Liver (tissue), 9 donors: ENCODE data around the gene ZNF148. TPM values are rescaled to one million over a fixed set of nuclear protein-coding genes. Genes with fewer than 3 reads are reported as not detected.

Experiments used
- DNase-seq: peaks from one replicate; pipeline ENCODE4 v3.0.0-alpha.2; 2017; ENCODE audit warnings: low spot score
- H3K27ac ChIP-seq, 2 donors: one replicate each; pipeline ENCODE4 v1.7.0; 2013; ENCODE audit warnings: inconsistent platforms in 2 of 2, low read length in 2 of 2, control low read depth in 1 of 2, low read depth in 1 of 2, mild to moderate bottlenecking in 1 of 2
- H3K27me3 ChIP-seq, 4 donors: one replicate each; pipeline versions ENCODE4 v1.6.1 to v1.7.0; 2013; ENCODE audit warnings: low read length in 3 of 4, inconsistent platforms in 1 of 4, mild to moderate bottlenecking in 1 of 4, moderate library complexity in 1 of 4; ENCODE audit not compliant: control insufficient read depth in 4 of 4, insufficient read depth in 4 of 4
- H3K36me3 ChIP-seq, 4 donors: one replicate each; pipeline versions ENCODE4 v1.6.1 to v1.7.0; 2013; ENCODE audit warnings: low read length in 3 of 4, mild to moderate bottlenecking in 3 of 4, low read depth in 1 of 4, moderate library complexity in 1 of 4; ENCODE audit not compliant: control insufficient read depth in 4 of 4, insufficient read depth in 3 of 4
- H3K4me1 ChIP-seq, 4 donors: one replicate each; pipeline versions ENCODE4 v1.6.1 to v1.7.0; 2013; ENCODE audit warnings: low read length in 3 of 4, mild to moderate bottlenecking in 3 of 4, moderate library complexity in 1 of 4; ENCODE audit not compliant: control insufficient read depth in 4 of 4, insufficient read depth in 4 of 4
- H3K4me3 ChIP-seq, 3 donors: one replicate each; pipeline versions ENCODE4 v1.6.1 to v1.7.0; 2013; ENCODE audit warnings: low read length in 3 of 3, control low read depth in 1 of 3, low read depth in 1 of 3, mild to moderate bottlenecking in 1 of 3
- H3K9ac ChIP-seq, 2 donors: one replicate each; pipeline ENCODE4 v1.7.0; 2013; ENCODE audit warnings: low read length in 2 of 2, mild to moderate bottlenecking in 2 of 2, moderate library complexity in 2 of 2, control low read depth in 1 of 2, low read depth in 1 of 2
- H3K9me3 ChIP-seq, 4 donors: one replicate each; pipeline versions ENCODE4 v1.6.1 to v1.7.0; 2013; ENCODE audit warnings: low read length in 3 of 4; ENCODE audit not compliant: control insufficient read depth in 4 of 4
- FOXA1 ChIP-seq: IDR thresholded peaks from 2 replicates; pipeline ENCODE4 v1.6.1; 2016; ENCODE audit warnings: antibody characterized with exemption
- FOXA2 ChIP-seq: IDR thresholded peaks from 2 replicates; pipeline ENCODE4 v1.6.1; 2016; ENCODE audit warnings: antibody characterized with exemption
- GABPA ChIP-seq, 2 donors: IDR thresholded peaks in 1 of 2; conservative IDR thresholded peaks in 1 of 2; 2 replicates each; pipeline ENCODE4 v1.6.1; 2016; ENCODE audit warnings: antibody characterized with exemption in 2 of 2, mild to moderate bottlenecking in 1 of 2, moderate library complexity in 1 of 2
- RAD21 ChIP-seq, 2 donors: IDR thresholded peaks; 2 replicates each; pipeline ENCODE4 v1.6.1; 2016; ENCODE audit warnings: antibody characterized with exemption in 2 of 2, mild to moderate bottlenecking in 2 of 2
- SP1 ChIP-seq: IDR thresholded peaks from 2 replicates; pipeline ENCODE4 v1.6.1; 2018; ENCODE audit warnings: antibody characterized with exemption, mild to moderate bottlenecking
- YY1 ChIP-seq: IDR thresholded peaks from 2 replicates; pipeline ENCODE4 v1.6.1; 2016; ENCODE audit warnings: antibody characterized with exemption, mild to moderate bottlenecking
- WGBS: extraction: QIAGEN DNeasy Blood & Tissue Kit; methylation state at CpG from one replicate; pipeline ENCODE4 v1.1.7; 2013; 5-methylcytosine and 5-hydroxymethylcytosine counted together
- polyA plus RNA-seq, 2 donors: library from polyadenylated mRNA; stranded (reverse) in 1 of 2; unstranded in 1 of 2; fragments of 200-250 nt in 1 of 2; fragments of >200 nt in 1 of 2; fragmentation: Nextera tagmentation in 1 of 2; extraction: Ambion mirVana in 1 of 2; gene quantifications; one replicate each; pipeline versions ENCODE4 v1.2.1 to v1.2.3, GENCODE V29; 2013 to 2015
- total RNA-seq, 2 donors: library from RNA; depleted of rRNA; stranded (reverse); fragments of >200 nt; gene quantifications; one replicate each; pipeline ENCODE4 v1.2.3, GENCODE V29; 2014
- TF ChIP-seq, protein P1 (sequence below): fragments of 150-350 bp; IDR thresholded peaks from 2 replicates; pipeline ENCODE4 v1.5.1; 2017; ENCODE audit warnings: improper control_type of control experiment, low read depth, low read length; ENCODE audit not compliant: missing input control
- TF ChIP-seq, protein P2 (sequence below): IDR thresholded peaks from 2 replicates; pipeline ENCODE4 v1.6.1; 2016; ENCODE audit warnings: antibody characterized with exemption, mild to moderate bottlenecking
- donor health status: healthy.
- donor health status: healthy.
- donor health status: healthy.
- donor health status: healthy.
- donor health status: healthy.

ZNF148 gene
- total and polyA plus RNA-seq, 4 donors = 4.0 to 20.3 (median 17.1) TPM

DNA sequence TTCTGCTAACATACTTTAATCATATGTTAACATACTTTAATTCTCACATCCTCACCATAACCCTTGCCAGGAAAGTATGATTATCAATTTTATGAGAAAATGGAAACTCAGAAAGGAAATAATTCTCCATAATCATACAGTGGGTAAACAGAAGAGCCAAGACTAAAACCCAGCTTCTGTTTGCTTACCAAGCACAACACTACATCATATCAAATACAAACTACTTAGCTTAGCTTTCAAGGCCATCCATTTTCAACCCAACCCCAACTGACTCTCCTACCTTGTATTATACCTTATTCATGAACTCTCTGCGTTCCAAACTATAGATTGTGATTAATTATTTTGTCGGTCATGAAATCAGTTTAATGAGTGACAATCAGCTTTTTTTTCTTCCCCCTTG, 9.0 kb downstream of the ZNF148 start (continued):
- TF ChIP-seq, protein P1, sequence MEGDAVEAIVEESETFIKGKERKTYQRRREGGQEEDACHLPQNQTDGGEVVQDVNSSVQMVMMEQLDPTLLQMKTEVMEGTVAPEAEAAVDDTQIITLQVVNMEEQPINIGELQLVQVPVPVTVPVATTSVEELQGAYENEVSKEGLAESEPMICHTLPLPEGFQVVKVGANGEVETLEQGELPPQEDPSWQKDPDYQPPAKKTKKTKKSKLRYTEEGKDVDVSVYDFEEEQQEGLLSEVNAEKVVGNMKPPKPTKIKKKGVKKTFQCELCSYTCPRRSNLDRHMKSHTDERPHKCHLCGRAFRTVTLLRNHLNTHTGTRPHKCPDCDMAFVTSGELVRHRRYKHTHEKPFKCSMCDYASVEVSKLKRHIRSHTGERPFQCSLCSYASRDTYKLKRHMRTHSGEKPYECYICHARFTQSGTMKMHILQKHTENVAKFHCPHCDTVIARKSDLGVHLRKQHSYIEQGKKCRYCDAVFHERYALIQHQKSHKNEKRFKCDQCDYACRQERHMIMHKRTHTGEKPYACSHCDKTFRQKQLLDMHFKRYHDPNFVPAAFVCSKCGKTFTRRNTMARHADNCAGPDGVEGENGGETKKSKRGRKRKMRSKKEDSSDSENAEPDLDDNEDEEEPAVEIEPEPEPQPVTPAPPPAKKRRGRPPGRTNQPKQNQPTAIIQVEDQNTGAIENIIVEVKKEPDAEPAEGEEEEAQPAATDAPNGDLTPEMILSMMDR = no peak
- no peak for TF ChIP-seq FOXA2
- no peak for TF ChIP-seq GABPA (IDR thresholded peaks at IDR 0.05 in 1 of 2, conservative IDR thresholded peaks at IDR 0.05 in 1 of 2)
- TF ChIP-seq YY1 = no peak

DNA sequence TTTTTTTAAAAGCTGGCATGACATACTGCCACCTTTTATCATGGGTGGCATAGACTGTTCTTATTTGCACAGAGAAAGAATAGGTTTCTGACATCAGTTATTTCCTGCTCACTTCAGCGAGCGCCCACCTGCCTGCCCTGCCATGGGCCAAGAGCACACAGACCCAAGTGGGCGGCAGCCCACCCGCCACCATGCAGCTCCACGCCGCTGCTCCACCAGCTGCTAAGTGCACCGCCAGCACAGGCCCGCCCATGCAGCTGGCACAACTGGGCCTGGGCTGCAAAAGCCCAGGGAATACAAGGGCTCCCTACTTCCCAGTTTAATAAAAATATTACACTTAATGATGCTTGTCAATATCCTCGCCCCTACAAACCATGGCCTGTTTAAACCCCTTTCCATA, 15.4 kb downstream of the ZNF148 start:
- no peak overlapping the region for H3K27ac ChIP-seq
- peaks cover 6 to 19% (median 13%) of the 10 kb centered on the region in 4 donors for H3K4me1 ChIP-seq
- no peaks in the 10 kb centered on the region for H3K27me3 ChIP-seq
- no peak for TF ChIP-seq RAD21 (IDR thresholded peaks at IDR 0.05)
- 97% methylated on average over 9 of the region's 9 CpGs for WGBS
- H3K9ac ChIP-seq = no peak overlapping the region
- no peak overlapping the region for H3K4me3 ChIP-seq
- no peak for DNase-seq
- H3K36me3 ChIP-seq = no peaks in the 10 kb centered on the region
- H3K9me3 ChIP-seq = no peaks in the 10 kb centered on the region

DNA sequence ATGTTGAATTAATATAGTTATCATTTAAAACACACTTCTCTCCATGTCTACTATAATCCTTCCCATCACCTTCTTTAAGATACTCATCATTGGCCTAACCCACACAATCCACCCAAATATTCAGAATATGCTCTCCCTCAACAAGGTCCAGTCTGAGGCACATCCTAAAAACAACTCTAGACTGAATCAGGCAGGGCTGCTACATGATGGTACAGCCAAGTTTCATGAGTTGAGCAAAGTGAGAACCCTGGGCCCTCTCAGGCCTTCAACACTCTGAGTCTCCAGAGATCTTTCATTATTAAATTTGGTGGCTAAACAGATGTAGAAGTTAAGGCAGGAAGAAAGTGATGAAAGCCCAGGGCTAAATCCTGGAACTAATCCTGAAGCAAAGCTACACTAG, 16.2 kb downstream of the ZNF148 start:
- Histone ChIP-seq H3K4me1 (peaks cover 6 to 19% (median 13%) of the 10 kb centered on the region in 4 donors), H3K9me3 (no peaks in the 10 kb centered on the region), H3K27ac (no peak overlapping the region), H3K27me3 (no peaks in the 10 kb centered on the region), H3K36me3 (no peaks in the 10 kb centered on the region), H3K4me3 (no peak overlapping the region), H3K9ac (no peak overlapping the region)
- no peak for TF ChIP-seq FOXA1
- TF ChIP-seq, protein P1 = no peak
- TF ChIP-seq SP1 = no peak
- TF ChIP-seq, protein P2, sequence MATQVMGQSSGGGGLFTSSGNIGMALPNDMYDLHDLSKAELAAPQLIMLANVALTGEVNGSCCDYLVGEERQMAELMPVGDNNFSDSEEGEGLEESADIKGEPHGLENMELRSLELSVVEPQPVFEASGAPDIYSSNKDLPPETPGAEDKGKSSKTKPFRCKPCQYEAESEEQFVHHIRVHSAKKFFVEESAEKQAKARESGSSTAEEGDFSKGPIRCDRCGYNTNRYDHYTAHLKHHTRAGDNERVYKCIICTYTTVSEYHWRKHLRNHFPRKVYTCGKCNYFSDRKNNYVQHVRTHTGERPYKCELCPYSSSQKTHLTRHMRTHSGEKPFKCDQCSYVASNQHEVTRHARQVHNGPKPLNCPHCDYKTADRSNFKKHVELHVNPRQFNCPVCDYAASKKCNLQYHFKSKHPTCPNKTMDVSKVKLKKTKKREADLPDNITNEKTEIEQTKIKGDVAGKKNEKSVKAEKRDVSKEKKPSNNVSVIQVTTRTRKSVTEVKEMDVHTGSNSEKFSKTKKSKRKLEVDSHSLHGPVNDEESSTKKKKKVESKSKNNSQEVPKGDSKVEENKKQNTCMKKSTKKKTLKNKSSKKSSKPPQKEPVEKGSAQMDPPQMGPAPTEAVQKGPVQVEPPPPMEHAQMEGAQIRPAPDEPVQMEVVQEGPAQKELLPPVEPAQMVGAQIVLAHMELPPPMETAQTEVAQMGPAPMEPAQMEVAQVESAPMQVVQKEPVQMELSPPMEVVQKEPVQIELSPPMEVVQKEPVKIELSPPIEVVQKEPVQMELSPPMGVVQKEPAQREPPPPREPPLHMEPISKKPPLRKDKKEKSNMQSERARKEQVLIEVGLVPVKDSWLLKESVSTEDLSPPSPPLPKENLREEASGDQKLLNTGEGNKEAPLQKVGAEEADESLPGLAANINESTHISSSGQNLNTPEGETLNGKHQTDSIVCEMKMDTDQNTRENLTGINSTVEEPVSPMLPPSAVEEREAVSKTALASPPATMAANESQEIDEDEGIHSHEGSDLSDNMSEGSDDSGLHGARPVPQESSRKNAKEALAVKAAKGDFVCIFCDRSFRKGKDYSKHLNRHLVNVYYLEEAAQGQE = no peak
- DNase-seq = no peak
